Measurements from ENCODE around the gene BIK. TPM values are rescaled to one million over a fixed set of nuclear protein-coding genes. Genes with fewer than 3 reads are reported as not detected.

Gene BIK
- total RNA-seq, 1 experiment from 2014 or later = 2.0 TPM

DNA sequence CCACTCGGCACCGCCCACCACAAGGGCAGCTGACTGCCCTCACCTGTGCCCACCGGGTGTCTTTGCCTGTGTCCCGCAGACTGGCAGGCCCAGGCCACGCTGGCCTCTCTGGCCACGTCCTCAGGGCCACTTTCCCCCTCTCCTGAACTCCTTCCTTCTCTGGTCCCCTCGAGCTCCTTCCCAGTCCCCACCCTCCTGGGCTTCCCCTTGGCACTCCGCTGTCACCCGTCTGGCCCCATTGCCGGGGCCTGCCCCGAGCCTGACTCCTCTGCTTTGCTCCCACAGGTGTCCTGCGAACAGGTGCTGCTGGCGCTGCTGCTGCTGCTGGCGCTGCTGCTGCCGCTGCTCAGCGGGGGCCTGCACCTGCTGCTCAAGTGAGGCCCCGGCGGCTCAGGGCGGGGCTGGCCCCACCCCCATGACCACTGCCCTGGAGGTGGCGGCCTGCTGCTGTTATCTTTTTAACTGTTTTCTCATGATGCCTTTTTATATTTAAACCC, 18.4 kb downstream of the BIK start:
- BruUV-seq (replicated peaks) = no TSS peak
- intact Hi-C loops (cut with micrococcal nuclease; ENCODE audit: unreplicated experiment) = no loop called here

DNA sequence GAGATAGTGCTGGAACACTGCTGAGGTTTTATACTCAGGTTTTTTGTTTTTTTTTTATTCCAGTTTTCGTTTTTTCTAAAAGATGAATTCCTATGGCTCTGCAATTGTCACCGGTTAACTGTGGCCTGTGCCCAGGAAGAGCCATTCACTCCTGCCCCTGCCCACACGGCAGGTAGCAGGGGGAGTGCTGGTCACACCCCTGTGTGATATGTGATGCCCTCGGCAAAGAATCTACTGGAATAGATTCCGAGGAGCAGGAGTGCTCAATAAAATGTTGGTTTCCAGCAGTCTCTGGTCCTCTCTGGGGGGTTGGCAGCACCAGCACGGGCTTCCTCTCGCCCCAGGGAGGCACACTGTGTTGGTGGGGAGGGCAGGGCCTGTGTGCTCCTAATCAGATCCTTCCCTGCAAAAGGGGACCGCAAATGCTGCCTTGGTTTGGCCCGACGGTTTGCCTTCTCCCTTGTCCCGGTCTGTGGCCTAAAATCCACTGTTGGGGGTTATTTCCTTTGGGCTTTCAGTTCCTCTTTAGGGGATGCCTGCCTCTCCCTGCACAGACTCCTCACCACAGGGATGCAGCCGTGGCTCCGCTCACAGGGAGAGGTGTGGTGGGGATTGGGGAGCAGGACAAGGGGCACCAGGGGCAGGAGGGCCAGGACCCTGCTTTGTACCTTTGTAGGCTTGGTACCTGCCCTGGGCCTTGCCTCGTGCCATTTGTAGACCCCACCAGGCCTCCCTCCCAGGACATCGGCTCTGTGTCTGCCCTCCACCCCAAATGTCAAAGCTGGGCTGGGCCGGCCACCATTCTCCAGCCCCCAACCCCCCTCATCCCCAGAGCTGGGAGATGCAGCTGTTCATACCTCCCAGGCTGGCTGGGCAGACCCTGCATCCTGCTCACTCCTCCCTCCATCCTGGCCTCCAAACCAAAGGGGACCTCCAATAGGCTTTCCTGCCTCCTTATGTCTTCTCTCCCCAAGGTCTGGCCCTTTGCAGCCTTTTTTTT, 19.2 kb downstream of the BIK start:
- Histone ChIP-seq H3K9me3 (ENCODE audit: low read depth, low read length, poor library complexity, severe bottlenecking) (no peaks in the 10 kb centered on the region), H3K27me3 (replicated peaks; ENCODE audit: insufficient read depth, low read depth, low read length, poor library complexity) (no peaks in the 10 kb centered on the region), H3K27ac (ENCODE audit: low read depth, low read length, poor library complexity, severe bottlenecking) (no peak overlapping the region), H3K4me1 (ENCODE audit: insufficient read depth, low read length, poor library complexity, severe bottlenecking) (peaks cover 6% of the 10 kb centered on the region), H3K4me3 (ENCODE audit: low read depth, low read length, poor library complexity, severe bottlenecking) (no peak overlapping the region), H3K36me3 (ENCODE audit: insufficient read depth, low read length, poor library complexity, severe bottlenecking) (peaks cover 13% of the 10 kb centered on the region)
- CTCF ChIA-PET = interaction anchor here (0.6 kb wide), 1 partner anchor 11 kb away, joined by 5 read pairs; no protein-coding TSS in a partner anchor
- POLR2A ChIA-PET (ENCODE audit: low non-redundant PET) = no interaction called here
- DNase-seq (ENCODE audit: low spot score) = no peak
- BruUV-seq (replicated peaks) = no TSS peak
- intact Hi-C loops (cut with micrococcal nuclease; ENCODE audit: unreplicated experiment) = no loop called here
- TF ChIP-seq, protein P1, sequence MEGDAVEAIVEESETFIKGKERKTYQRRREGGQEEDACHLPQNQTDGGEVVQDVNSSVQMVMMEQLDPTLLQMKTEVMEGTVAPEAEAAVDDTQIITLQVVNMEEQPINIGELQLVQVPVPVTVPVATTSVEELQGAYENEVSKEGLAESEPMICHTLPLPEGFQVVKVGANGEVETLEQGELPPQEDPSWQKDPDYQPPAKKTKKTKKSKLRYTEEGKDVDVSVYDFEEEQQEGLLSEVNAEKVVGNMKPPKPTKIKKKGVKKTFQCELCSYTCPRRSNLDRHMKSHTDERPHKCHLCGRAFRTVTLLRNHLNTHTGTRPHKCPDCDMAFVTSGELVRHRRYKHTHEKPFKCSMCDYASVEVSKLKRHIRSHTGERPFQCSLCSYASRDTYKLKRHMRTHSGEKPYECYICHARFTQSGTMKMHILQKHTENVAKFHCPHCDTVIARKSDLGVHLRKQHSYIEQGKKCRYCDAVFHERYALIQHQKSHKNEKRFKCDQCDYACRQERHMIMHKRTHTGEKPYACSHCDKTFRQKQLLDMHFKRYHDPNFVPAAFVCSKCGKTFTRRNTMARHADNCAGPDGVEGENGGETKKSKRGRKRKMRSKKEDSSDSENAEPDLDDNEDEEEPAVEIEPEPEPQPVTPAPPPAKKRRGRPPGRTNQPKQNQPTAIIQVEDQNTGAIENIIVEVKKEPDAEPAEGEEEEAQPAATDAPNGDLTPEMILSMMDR (conservative IDR thresholded peaks at IDR 0.05; ENCODE audit: low read depth, low read length) = no peak
- TF ChIP-seq EZH2 (IDR thresholded peaks at IDR 0.05; ENCODE audit: borderline replicate concordance, low read depth, low read length, poor library complexity, severe bottlenecking) = no peak

More for the DNA sequence above, 18.4 kb downstream of the BIK start:
- no peak for TF ChIP-seq EZH2 (IDR thresholded peaks at IDR 0.05; ENCODE audit: borderline replicate concordance, low read depth, low read length, poor library complexity, severe bottlenecking)
- TF ChIP-seq, protein P1 (conservative IDR thresholded peaks at IDR 0.05; ENCODE audit: low read depth, low read length) = no peak
- H3K27ac ChIP-seq (ENCODE audit: low read depth, low read length, poor library complexity, severe bottlenecking) = no peak overlapping the region
- no peak overlapping the region for H3K4me3 ChIP-seq (ENCODE audit: low read depth, low read length, poor library complexity, severe bottlenecking)
- no peak for DNase-seq (ENCODE audit: low spot score)
- peaks cover 6% of the 10 kb centered on the region for H3K4me1 ChIP-seq (ENCODE audit: insufficient read depth, low read length, poor library complexity, severe bottlenecking)
- peaks cover 8% of the 10 kb centered on the region for H3K36me3 ChIP-seq (ENCODE audit: insufficient read depth, low read length, poor library complexity, severe bottlenecking)
- no peaks in the 10 kb centered on the region for H3K27me3 ChIP-seq (replicated peaks; ENCODE audit: insufficient read depth, low read depth, low read length, poor library complexity)
- H3K9me3 ChIP-seq (ENCODE audit: low read depth, low read length, poor library complexity, severe bottlenecking) = no peaks in the 10 kb centered on the region
- CTCF ChIA-PET = no interaction called here
- POLR2A ChIA-PET (ENCODE audit: low non-redundant PET) = no interaction called here

DNA sequence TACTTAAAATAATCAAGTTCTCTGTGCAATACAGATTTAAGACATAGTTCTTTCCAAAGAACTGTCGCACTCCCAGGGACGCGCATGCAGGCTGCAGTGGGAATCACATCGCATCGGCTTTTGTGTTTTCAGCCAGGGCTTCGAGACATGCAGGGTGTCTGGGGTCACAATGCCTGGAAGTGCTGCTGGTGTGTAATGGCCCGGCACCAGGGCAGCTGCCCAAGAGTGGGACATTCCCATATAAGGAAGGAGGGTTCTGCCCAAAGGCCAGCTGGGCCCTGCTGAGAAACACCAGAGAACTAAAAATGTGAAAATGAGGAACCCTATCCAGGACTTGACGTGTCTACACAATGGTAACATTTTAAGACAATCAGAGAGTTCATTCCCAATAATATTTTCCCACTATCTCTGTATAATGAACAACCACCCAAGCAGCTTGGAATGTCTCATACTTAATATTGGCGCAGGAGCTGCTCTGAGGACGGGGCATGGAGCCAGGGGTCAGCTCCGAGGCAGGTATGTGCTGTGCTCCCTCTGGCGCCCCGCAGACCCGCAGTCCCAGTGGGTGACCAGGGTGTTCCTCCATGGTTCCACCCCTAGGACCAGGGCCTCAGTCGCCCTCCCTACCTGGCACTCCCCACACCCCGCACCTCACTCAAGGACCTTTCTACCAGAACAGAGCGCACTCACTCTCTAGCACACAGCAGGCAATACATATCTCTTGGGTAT, 21.4 kb downstream of the BIK start:
- no peaks in the 10 kb centered on the region for H3K9me3 ChIP-seq (ENCODE audit: low read depth, low read length, poor library complexity, severe bottlenecking)
- H3K4me3 ChIP-seq (ENCODE audit: low read depth, low read length, poor library complexity, severe bottlenecking) = no peak overlapping the region
- POLR2A ChIA-PET (ENCODE audit: low non-redundant PET) = no interaction called here
- TF ChIP-seq, protein P1 (conservative IDR thresholded peaks at IDR 0.05; ENCODE audit: low read depth, low read length) = no peak
- no peak for TF ChIP-seq EZH2 (IDR thresholded peaks at IDR 0.05; ENCODE audit: borderline replicate concordance, low read depth, low read length, poor library complexity, severe bottlenecking)
- no TSS peak for BruUV-seq (replicated peaks)
- CTCF ChIA-PET = no interaction called here
- H3K36me3 ChIP-seq (ENCODE audit: insufficient read depth, low read length, poor library complexity, severe bottlenecking) = peaks cover 31% of the 10 kb centered on the region
- no peak overlapping the region for H3K27ac ChIP-seq (ENCODE audit: low read depth, low read length, poor library complexity, severe bottlenecking)
- H3K4me1 ChIP-seq (ENCODE audit: insufficient read depth, low read length, poor library complexity, severe bottlenecking) = no peaks in the 10 kb centered on the region
- no peak for DNase-seq (ENCODE audit: low spot score)
- no peaks in the 10 kb centered on the region for H3K27me3 ChIP-seq (replicated peaks; ENCODE audit: insufficient read depth, low read depth, low read length, poor library complexity)
- intact Hi-C loops (cut with micrococcal nuclease; ENCODE audit: unreplicated experiment) = no loop called here
